Loucy (cell line): ENCODE measurements around the gene AFAP1L1.
A peak's percentile ranks its signal among the peaks of the same experiment; 100 is the strongest.

Source experiments
- H2AFZ ChIP-seq: fragments of 200-600 bp; sonication (generic); 2 replicates; pipeline ENCODE4 v1.6.0; 2016; ENCODE audit warnings: antibody characterized with exemption, mild to moderate bottlenecking, low read length, moderate library complexity
- H3F3A ChIP-seq: fragments of 200-600 bp; 2 replicates; pipeline ENCODE4 v1.6.0; 2016; ENCODE audit warnings: antibody characterized with exemption, low read depth, mild to moderate bottlenecking
- H3K27me3 ChIP-seq: fragments of 200-600 bp; sonication (generic); 2 replicates; pipeline ENCODE4 v1.6.1; 2014; ENCODE audit warnings: low read length, mild to moderate bottlenecking; ENCODE audit not compliant: insufficient read depth, poor library complexity, severe bottlenecking
- H3K36me3 ChIP-seq: fragments of 200-600 bp; sonication (generic); 2 replicates; pipeline ENCODE4 v1.6.1; 2016; ENCODE audit warnings: low read length; ENCODE audit not compliant: insufficient read depth
- H3K4me1 ChIP-seq: fragments of 200-600 bp; sonication (generic); 2 replicates; pipeline ENCODE4 v1.5.1; 2014; ENCODE audit warnings: low read length, mild to moderate bottlenecking; ENCODE audit not compliant: insufficient read depth, poor library complexity, severe bottlenecking
- H3K4me2 ChIP-seq: fragments of 200-600 bp; sonication (generic); 2 replicates; pipeline ENCODE4 v1.6.0; 2014; ENCODE audit warnings: antibody characterized with exemption, low read length, low read depth, mild to moderate bottlenecking; ENCODE audit not compliant: poor library complexity, severe bottlenecking
- H3K4me3 ChIP-seq: fragments of 200-600 bp; sonication (generic); 2 replicates; pipeline ENCODE4 v1.5.1; 2014; ENCODE audit warnings: low read length, mild to moderate bottlenecking, mixed read lengths; ENCODE audit not compliant: poor library complexity, severe bottlenecking
- H3K79me2 ChIP-seq: fragments of 200-600 bp; sonication (generic); 2 replicates; pipeline ENCODE4 v1.6.1; 2014; ENCODE audit warnings: low read length; ENCODE audit not compliant: insufficient read depth
- H3K9ac ChIP-seq: fragments of 200-600 bp; sonication (generic); 2 replicates; pipeline ENCODE4 v1.6.0; 2014; ENCODE audit warnings: mild to moderate bottlenecking, low read depth, low read length, moderate library complexity; ENCODE audit not compliant: poor library complexity, severe bottlenecking
- H3K9me2 ChIP-seq: fragments of 200-600 bp; sonication (generic); replicated peaks from 2 replicates; pipeline ENCODE4 v1.6.1; 2016; ENCODE audit warnings: low read depth, low read length, mixed read lengths
- H3K9me3 ChIP-seq: fragments of 200-600 bp; sonication (generic); 2 replicates; pipeline ENCODE4 v1.6.1; 2014; ENCODE audit warnings: mild to moderate bottlenecking, antibody characterized with exemption, low read length, low read depth; ENCODE audit not compliant: insufficient read depth
- H4K20me1 ChIP-seq: fragments of 200-600 bp; sonication (generic); 2 replicates; pipeline ENCODE4 v1.6.0; 2014; ENCODE audit warnings: antibody characterized with exemption, low read length, mild to moderate bottlenecking; ENCODE audit not compliant: insufficient read depth, poor library complexity, severe bottlenecking
- EZH2phosphoT487 ChIP-seq: fragments of 200-600 bp; IDR thresholded peaks from 2 replicates; pipeline ENCODE4 v1.6.1; 2018; ENCODE audit warnings: antibody characterized with exemption, mild to moderate bottlenecking, moderate library complexity, borderline replicate concordance
- TF ChIP-seq, protein P1 (sequence below): fragments of 200-600 bp; sonication (generic); conservative IDR thresholded peaks from 2 replicates; pipeline ENCODE4 v1.5.1; 2014; ENCODE audit warnings: mild to moderate bottlenecking, antibody characterized with exemption, low read length

Gene AFAP1L1

DNA sequence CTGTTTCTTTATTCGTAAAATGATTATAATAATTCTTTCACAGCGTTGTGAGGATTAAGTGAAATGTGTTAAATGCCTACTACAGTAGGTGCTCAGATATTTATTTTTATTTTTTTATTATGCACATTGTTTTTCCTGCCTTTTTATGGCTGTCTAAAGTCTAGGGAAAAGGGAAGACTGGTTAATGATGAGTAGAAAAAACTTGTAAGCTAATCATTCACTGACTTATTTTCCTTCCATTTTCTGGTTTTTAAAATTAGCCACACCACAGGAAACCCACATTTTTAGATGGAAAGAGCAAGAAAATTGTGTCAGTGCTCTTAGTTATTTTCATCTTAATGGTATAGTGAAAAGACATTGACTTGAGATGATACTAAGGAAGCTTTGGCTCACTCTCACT, 82.3 kb downstream of the AFAP1L1 start:
- TF ChIP-seq, protein P1, sequence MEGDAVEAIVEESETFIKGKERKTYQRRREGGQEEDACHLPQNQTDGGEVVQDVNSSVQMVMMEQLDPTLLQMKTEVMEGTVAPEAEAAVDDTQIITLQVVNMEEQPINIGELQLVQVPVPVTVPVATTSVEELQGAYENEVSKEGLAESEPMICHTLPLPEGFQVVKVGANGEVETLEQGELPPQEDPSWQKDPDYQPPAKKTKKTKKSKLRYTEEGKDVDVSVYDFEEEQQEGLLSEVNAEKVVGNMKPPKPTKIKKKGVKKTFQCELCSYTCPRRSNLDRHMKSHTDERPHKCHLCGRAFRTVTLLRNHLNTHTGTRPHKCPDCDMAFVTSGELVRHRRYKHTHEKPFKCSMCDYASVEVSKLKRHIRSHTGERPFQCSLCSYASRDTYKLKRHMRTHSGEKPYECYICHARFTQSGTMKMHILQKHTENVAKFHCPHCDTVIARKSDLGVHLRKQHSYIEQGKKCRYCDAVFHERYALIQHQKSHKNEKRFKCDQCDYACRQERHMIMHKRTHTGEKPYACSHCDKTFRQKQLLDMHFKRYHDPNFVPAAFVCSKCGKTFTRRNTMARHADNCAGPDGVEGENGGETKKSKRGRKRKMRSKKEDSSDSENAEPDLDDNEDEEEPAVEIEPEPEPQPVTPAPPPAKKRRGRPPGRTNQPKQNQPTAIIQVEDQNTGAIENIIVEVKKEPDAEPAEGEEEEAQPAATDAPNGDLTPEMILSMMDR = no peak
- TF ChIP-seq EZH2phosphoT487 = no peak
- Histone ChIP-seq H3K9me3 (no peaks in the 10 kb centered on the region), H3K27me3 (no peaks in the 10 kb centered on the region), H3K9me2 (no peaks in the 10 kb centered on the region), H3K4me3 (no peak overlapping the region), H3K4me1 (peaks cover 49% of the 10 kb centered on the region), H3K36me3 (peaks cover 51% of the 10 kb centered on the region), H4K20me1 (peaks cover 39% of the 10 kb centered on the region), H3F3A (peaks cover 4% of the 10 kb centered on the region; the same call in 1 of the 2 replicates), H2AFZ (no peak overlapping the region), H3K9ac (no peak overlapping the region), H3K4me2 (peak overlapping the region; percentile 30), H3K79me2 (peaks cover 76% of the 10 kb centered on the region)

DNA sequence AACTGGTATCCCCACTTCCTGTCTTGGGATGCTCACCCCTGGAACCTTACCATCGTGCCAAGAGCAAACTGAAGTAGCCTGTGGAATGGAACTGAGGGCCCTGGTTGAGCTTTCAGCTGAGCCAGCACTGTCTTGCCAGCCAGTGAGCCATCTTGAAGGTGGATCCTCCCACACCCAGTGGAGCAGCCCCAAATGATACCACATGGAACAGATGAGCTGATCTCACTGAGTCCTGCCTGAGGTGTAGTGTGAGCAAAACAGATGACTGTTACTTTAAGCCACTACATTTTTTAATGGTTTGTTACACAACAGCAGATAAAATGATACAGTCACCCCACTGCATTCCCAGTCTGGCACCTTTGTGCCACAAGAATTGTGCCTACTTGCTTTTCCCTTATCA, 84.0 kb downstream of the AFAP1L1 start:
- no peaks in the 10 kb centered on the region for H3K9me2 ChIP-seq
- H4K20me1 ChIP-seq = peaks cover 26% of the 10 kb centered on the region
- H3F3A ChIP-seq = peaks cover 4% of the 10 kb centered on the region; the same call in 1 of the 2 replicates
- H3K79me2 ChIP-seq = peaks cover 69% of the 10 kb centered on the region
- TF ChIP-seq, protein P1 = no peak
- TF ChIP-seq EZH2phosphoT487 = no peak
- peaks cover 35% of the 10 kb centered on the region for H3K36me3 ChIP-seq
- no peaks in the 10 kb centered on the region for H3K27me3 ChIP-seq
- H3K4me2 ChIP-seq = no peak overlapping the region
- peaks cover 53% of the 10 kb centered on the region for H3K4me1 ChIP-seq
- H3K9ac ChIP-seq = no peak overlapping the region
- H3K4me3 ChIP-seq = no peak overlapping the region
- H3K9me3 ChIP-seq = no peaks in the 10 kb centered on the region
- no peak overlapping the region for H2AFZ ChIP-seq

GRCh38 chr5:149356391-149356790, 84.7 kb downstream of the AFAP1L1 start:
- peaks cover 54% of the 10 kb centered on the region for H3K4me1 ChIP-seq
- TF ChIP-seq, protein P1 = no peak
- no peak for TF ChIP-seq EZH2phosphoT487
- H3K9me2 ChIP-seq = no peaks in the 10 kb centered on the region
- no peaks in the 10 kb centered on the region for H3K27me3 ChIP-seq
- H3F3A ChIP-seq = peaks cover 4% of the 10 kb centered on the region; the same call in 1 of the 2 replicates
- H4K20me1 ChIP-seq = peaks cover 25% of the 10 kb centered on the region
- H3K79me2 ChIP-seq = peaks cover 62% of the 10 kb centered on the region
- H3K4me3 ChIP-seq = no peak overlapping the region
- no peak overlapping the region for H3K4me2 ChIP-seq
- H3K36me3 ChIP-seq = peaks cover 28% of the 10 kb centered on the region
- no peak overlapping the region for H3K9ac ChIP-seq
- H2AFZ ChIP-seq = no peak overlapping the region
- H3K9me3 ChIP-seq = no peaks in the 10 kb centered on the region
